Tibial nerve (tissue), 4 donors: ENCODE measurements around the gene NR2C2. TPM values are rescaled to one million over a fixed set of nuclear protein-coding genes. Genes with fewer than 3 reads are reported as not detected.

Source experiments
- DNase-seq, 2 donors: peaks; one replicate each; pipeline ENCODE4 v3.0.0-alpha.2; 2019; ENCODE audit warnings: low spot score in 2 of 2
- H3K27ac ChIP-seq, 4 donors: fragments of 200-600 bp; sonication (generic) in 3 of 4; one replicate each; pipeline ENCODE4 v1.5.1; 2017 to 2019; ENCODE audit warnings: mild to moderate bottlenecking in 1 of 4
- H3K27me3 ChIP-seq, 2 donors: fragments of 200-600 bp; sonication (generic) in 1 of 2; one replicate each; pipeline versions ENCODE4 v1.5.1 to v1.6.0; 2017 to 2019
- H3K36me3 ChIP-seq, 3 donors: fragments of 200-600 bp; sonication (generic); one replicate each; pipeline ENCODE4 v1.5.1; 2018 to 2019
- H3K4me1 ChIP-seq, 4 donors: fragments of 200-600 bp; sonication (generic) in 3 of 4; one replicate each; pipeline ENCODE4 v1.5.1; 2017 to 2019
- H3K4me3 ChIP-seq, 4 donors: fragments of 200-600 bp; sonication (generic) in 3 of 4; one replicate each; pipeline ENCODE4 v1.5.1; 2017 to 2019; ENCODE audit warnings: mild to moderate bottlenecking in 1 of 4, moderate library complexity in 1 of 4
- H3K9me3 ChIP-seq, 4 donors: fragments of 200-600 bp; sonication (generic) in 3 of 4; one replicate each; pipeline ENCODE4 v1.5.1; 2017 to 2019
- EP300 ChIP-seq, 2 donors: sonication (generic); formaldehyde crosslinking; IDR thresholded peaks; one replicate each; pipeline ENCODE4 v1.6.1; 2017; ENCODE audit warnings: antibody characterized with exemption in 2 of 2, mild to moderate bottlenecking in 1 of 2
- POLR2A ChIP-seq, 2 donors: fragments of 450-650 bp; IDR thresholded peaks; one replicate each; pipeline ENCODE4 v1.6.1; 2017; ENCODE audit warnings: antibody characterized with exemption in 2 of 2, mild to moderate bottlenecking in 2 of 2, moderate library complexity in 2 of 2
- WGBS, 2 donors: methylation state at CpG; one replicate each; pipeline ENCODE4 v1.1.5; 2018; 5-methylcytosine and 5-hydroxymethylcytosine counted together
- total RNA-seq, 4 donors: library from RNA; depleted of rRNA; stranded (reverse); fragments of >200 nt; gene quantifications; one replicate each; pipeline ENCODE4 v1.1.0, GENCODE V29; 2016
- TF ChIP-seq, protein P1 (sequence below), 5 experiments: fragments of 200-600 bp in 3 of 5; fragments of 450-650 bp in 2 of 5; sonication (generic) in 3 of 5; IDR thresholded peaks; one replicate each; pipeline ENCODE4 v1.5.1; 2016 to 2019; ENCODE audit warnings: antibody characterized with exemption in 5 of 5, mild to moderate bottlenecking in 3 of 5, moderate library complexity in 2 of 5

The NR2C2 gene
- total RNA-seq, 4 donors from 2014 or later = 34.5 to 54.3 (median 44.4) TPM

GRCh38 chr3:15017191-15017590, 69.8 kb downstream of the NR2C2 start:
- Histone ChIP-seq H3K4me3 (no peak overlapping the region), H3K9me3 (no peaks in the 10 kb centered on the region), H3K27ac (no peak overlapping the region), H3K27me3 (no peaks in the 10 kb centered on the region), H3K4me1 (no peaks in the 10 kb centered on the region), H3K36me3 (peaks cover 0 to 95% (median 26%) of the 10 kb centered on the region in 3 donors)
- no peak for DNase-seq
- 88 to 91% methylated on average over 2 of the region's 2 CpGs for WGBS, 2 donors
- TF ChIP-seq EP300 (IDR thresholded peaks at IDR 0.05) (no peak), POLR2A (IDR thresholded peaks at IDR 0.05) (no peak)
- TF ChIP-seq, protein P1, sequence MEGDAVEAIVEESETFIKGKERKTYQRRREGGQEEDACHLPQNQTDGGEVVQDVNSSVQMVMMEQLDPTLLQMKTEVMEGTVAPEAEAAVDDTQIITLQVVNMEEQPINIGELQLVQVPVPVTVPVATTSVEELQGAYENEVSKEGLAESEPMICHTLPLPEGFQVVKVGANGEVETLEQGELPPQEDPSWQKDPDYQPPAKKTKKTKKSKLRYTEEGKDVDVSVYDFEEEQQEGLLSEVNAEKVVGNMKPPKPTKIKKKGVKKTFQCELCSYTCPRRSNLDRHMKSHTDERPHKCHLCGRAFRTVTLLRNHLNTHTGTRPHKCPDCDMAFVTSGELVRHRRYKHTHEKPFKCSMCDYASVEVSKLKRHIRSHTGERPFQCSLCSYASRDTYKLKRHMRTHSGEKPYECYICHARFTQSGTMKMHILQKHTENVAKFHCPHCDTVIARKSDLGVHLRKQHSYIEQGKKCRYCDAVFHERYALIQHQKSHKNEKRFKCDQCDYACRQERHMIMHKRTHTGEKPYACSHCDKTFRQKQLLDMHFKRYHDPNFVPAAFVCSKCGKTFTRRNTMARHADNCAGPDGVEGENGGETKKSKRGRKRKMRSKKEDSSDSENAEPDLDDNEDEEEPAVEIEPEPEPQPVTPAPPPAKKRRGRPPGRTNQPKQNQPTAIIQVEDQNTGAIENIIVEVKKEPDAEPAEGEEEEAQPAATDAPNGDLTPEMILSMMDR (IDR thresholded peaks at IDR 0.05) = no peak

DNA sequence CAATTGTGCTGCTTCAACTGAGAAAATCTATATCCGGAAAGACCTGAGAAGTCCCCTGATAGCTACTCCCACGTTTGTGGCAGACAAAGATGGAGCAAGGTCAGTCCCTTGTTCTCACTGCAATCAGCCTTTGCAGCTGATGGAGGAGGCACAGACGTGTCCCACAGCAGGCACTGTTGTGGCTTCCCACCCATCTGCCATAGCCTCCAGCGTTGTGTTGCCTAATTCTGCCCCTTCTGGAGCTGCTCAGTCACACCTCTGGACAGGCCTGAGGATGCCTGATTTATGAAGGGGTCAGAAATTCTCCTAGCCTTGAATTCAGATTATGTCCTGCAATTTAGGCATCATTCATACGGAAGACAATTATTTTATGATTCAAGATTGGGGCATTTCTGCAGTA, 75.9 kb downstream of the NR2C2 start:
- WGBS, 2 donors = 53 to 66% methylated on average over 5 of the region's 5 CpGs
- H3K4me1 ChIP-seq = no peaks in the 10 kb centered on the region
- H3K9me3 ChIP-seq = no peaks in the 10 kb centered on the region
- TF ChIP-seq EP300 (IDR thresholded peaks at IDR 0.05) (no peak), POLR2A (IDR thresholded peaks at IDR 0.05) (no peak)
- TF ChIP-seq, protein P1 (IDR thresholded peaks at IDR 0.05) = no peak
- H3K27ac ChIP-seq = no peak overlapping the region
- H3K4me3 ChIP-seq = no peak overlapping the region
- DNase-seq = no peak
- H3K36me3 ChIP-seq = peaks cover 0 to 99% (median 38%) of the 10 kb centered on the region in 3 donors
- H3K27me3 ChIP-seq = no peaks in the 10 kb centered on the region

GRCh38 chr3:15023719-15024118, 76.3 kb downstream of the NR2C2 start:
- H3K36me3 ChIP-seq = peaks cover 0 to 99% (median 34%) of the 10 kb centered on the region in 3 donors
- H3K9me3 ChIP-seq = no peaks in the 10 kb centered on the region
- DNase-seq = no peak
- 85 to 93% methylated on average over 2 of the region's 2 CpGs for WGBS, 2 donors
- no peaks in the 10 kb centered on the region for H3K27me3 ChIP-seq
- H3K4me1 ChIP-seq = no peaks in the 10 kb centered on the region
- H3K4me3 ChIP-seq = no peak overlapping the region
- TF ChIP-seq EP300 (IDR thresholded peaks at IDR 0.05) (no peak), POLR2A (IDR thresholded peaks at IDR 0.05) (no peak)
- TF ChIP-seq, protein P1 (IDR thresholded peaks at IDR 0.05) = no peak
- H3K27ac ChIP-seq = no peak overlapping the region

DNA sequence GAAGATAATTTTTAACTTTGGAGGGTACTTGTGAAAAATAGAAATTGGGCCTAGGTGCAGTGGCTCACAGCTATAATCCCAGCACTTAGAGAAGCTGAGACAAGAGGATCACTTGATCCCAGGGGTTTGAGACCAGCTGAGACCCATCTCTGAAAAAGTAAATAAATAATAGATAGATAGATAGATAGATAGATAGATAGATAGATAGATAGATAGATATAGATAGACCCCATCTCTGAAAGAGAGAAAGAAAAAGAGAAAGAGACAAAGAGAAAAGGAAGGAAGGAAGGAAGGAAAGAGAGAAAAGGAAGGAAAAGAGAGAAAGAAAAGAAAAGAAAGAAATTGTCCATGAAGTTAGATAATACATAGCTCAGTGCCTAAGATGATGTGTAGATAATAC, 82.2 kb downstream of the NR2C2 start:
- TF ChIP-seq POLR2A (IDR thresholded peaks at IDR 0.05) = no peak
- no peak for TF ChIP-seq EP300 (IDR thresholded peaks at IDR 0.05)
- TF ChIP-seq, protein P1 (IDR thresholded peaks at IDR 0.05) = no peak
- peaks cover 8 to 97% (median 11%) of the 10 kb centered on the region in 3 donors for H3K36me3 ChIP-seq
- H3K4me1 ChIP-seq = no peaks in the 10 kb centered on the region
- no peak overlapping the region for H3K4me3 ChIP-seq
- H3K27me3 ChIP-seq = no peaks in the 10 kb centered on the region
- H3K27ac ChIP-seq = no peak overlapping the region
- no peaks in the 10 kb centered on the region for H3K9me3 ChIP-seq
- DNase-seq = no peak

- H3K36me3 ChIP-seq = peaks cover 8 to 97% (median 15%) of the 10 kb centered on the region in 3 donors
- no peak for DNase-seq
- no peaks in the 10 kb centered on the region for H3K4me1 ChIP-seq
- no peaks in the 10 kb centered on the region for H3K9me3 ChIP-seq
- H3K27me3 ChIP-seq = no peaks in the 10 kb centered on the region
- H3K4me3 ChIP-seq = no peak overlapping the region
- 78 to 95% methylated on average over 2 of the region's 2 CpGs for WGBS, 2 donors
- H3K27ac ChIP-seq = no peak overlapping the region
- TF ChIP-seq POLR2A (IDR thresholded peaks at IDR 0.05) = no peak
- TF ChIP-seq, protein P1 (IDR thresholded peaks at IDR 0.05) = no peak
- TF ChIP-seq EP300 (IDR thresholded peaks at IDR 0.05) = no peak
Observed at GRCh38 chr3:15032650-15033049, 85.3 kb downstream of the NR2C2 start.
